K562 (cell line): ENCODE measurements around the gene NCKIPSD. TPM values are rescaled to one million over a fixed set of nuclear protein-coding genes. Genes with fewer than 3 reads are reported as not detected.

Experiments used
- ATAC-seq: fragments of 200-7000 bp; cut with Tn5 transposase; 3 replicates; pipeline ENCODE4 v1.9.1; 2020; ENCODE audit warnings: moderate library complexity
- BruUV-seq: library from RNA; stranded (reverse); fragments of 400-500 nt; replicated peaks from 2 replicates; lab custom pipeline; 2021; lab: Mats Ljungman, UMichigan
- CTCF ChIA-PET: fragments of 300-600 bp; formaldehyde crosslinking; extraction: SDS; loops from one replicate; lab custom pipeline; 2021; ENCODE audit warnings: low intra/inter-chr PET ratio; lab: Yijun Ruan, JAX
- POLR2A ChIA-PET: fragments of 300-600, 350-650 bp; sonication (Branson Sonifier 250); formaldehyde crosslinking; extraction: SDS; loops from one replicate; lab custom pipeline; 2021; ENCODE audit warnings: antibody characterized with exemption, inconsistent platforms; lab: Yijun Ruan, JAX
- DNase-seq, 4 experiments: peaks; one replicate each; pipeline versions ENCODE4 v3.0.0 to v3.0.0-alpha.2; 2011 to 2018; ENCODE audit warnings: low spot score in 3 of 4, mixed read lengths in 3 of 4; ENCODE audit errors: extremely low read depth in 1 of 4
- FAIRE-seq: peaks from 2 replicates; lab custom pipeline; 2011; peaks lifted over from hg19 to GRCh38; lab: Jason Lieb, UNC
- H2AFZ ChIP-seq: 2 replicates; pipeline ENCODE4 v1.6.0; 2011; ENCODE audit warnings: low read depth, low read length, control low read depth, inconsistent platforms
- H3K27ac ChIP-seq: fragments of 200-600 bp; 3 replicates; pipeline ENCODE4 v1.8.0; 2011; ENCODE audit warnings: low read depth, mild to moderate bottlenecking, control low read depth, inconsistent platforms, low read length, moderate library complexity, mixed read lengths; ENCODE audit errors: extremely low read depth
- H3K27me3 ChIP-seq, 2 experiments: fragments of 300-600 bp in 1 of 2; 2 replicates in 1 of 2; 3 replicates in 1 of 2; pipeline versions ENCODE4 v1.6.0 to v1.8.0; 2011; ENCODE audit warnings: inconsistent platforms in 2 of 2, low read length in 2 of 2, mild to moderate bottlenecking in 1 of 2, mixed read lengths in 1 of 2, moderate library complexity in 1 of 2; ENCODE audit not compliant: control insufficient read depth in 2 of 2, insufficient read depth in 2 of 2
- H3K36me3 ChIP-seq: fragments of 300-600 bp; 3 replicates; pipeline ENCODE4 v1.8.0; 2011; ENCODE audit warnings: mild to moderate bottlenecking, low read length, inconsistent platforms; ENCODE audit not compliant: control insufficient read depth, insufficient read depth
- H3K4me1 ChIP-seq, 2 experiments: fragments of 200-600 bp in 1 of 2; replicated peaks in 1 of 2; 2 replicates in 1 of 2; 3 replicates in 1 of 2; pipeline versions ENCODE4 v1.5.1 to v1.8.0; 2011; ENCODE audit warnings: inconsistent platforms in 2 of 2, low read length in 2 of 2, mild to moderate bottlenecking in 1 of 2, mixed read lengths in 1 of 2, moderate library complexity in 1 of 2; ENCODE audit not compliant: control insufficient read depth in 2 of 2, insufficient read depth in 2 of 2
- H3K4me2 ChIP-seq: 2 replicates; pipeline ENCODE4 v1.6.1; 2011; ENCODE audit warnings: low read length, control low read depth, inconsistent platforms, mixed read lengths; ENCODE audit not compliant: insufficient read depth
- H3K4me3 ChIP-seq: fragments of 200-600 bp; sonication (generic), shearing (Covaris generic); 2 replicates; pipeline ENCODE4 v1.5.1; 2016; ENCODE audit warnings: control low read depth, inconsistent platforms
- H3K79me2 ChIP-seq: fragments of 200-600 bp; 3 replicates; pipeline ENCODE4 v1.8.0; 2011; ENCODE audit warnings: low read length, inconsistent platforms; ENCODE audit not compliant: control insufficient read depth, insufficient read depth
- H3K9ac ChIP-seq, 2 experiments: 2 replicates each; pipeline versions ENCODE4 v1.6.0 to v1.6.1; 2011; ENCODE audit warnings: low read depth in 2 of 2, low read length in 2 of 2, control low read depth in 1 of 2, inconsistent platforms in 1 of 2, mild to moderate bottlenecking in 1 of 2, mixed read lengths in 1 of 2; ENCODE audit not compliant: insufficient read depth in 1 of 2
- H3K9me1 ChIP-seq: one replicate; pipeline ENCODE4 v1.6.0; 2011; ENCODE audit warnings: inconsistent platforms, mild to moderate bottlenecking, low read length, moderate library complexity; ENCODE audit not compliant: control insufficient read depth, insufficient read depth
- H3K9me3 ChIP-seq: replicated peaks from 2 replicates; pipeline ENCODE4 v1.5.1; 2011; ENCODE audit warnings: low read depth, low read length, inconsistent platforms; ENCODE audit not compliant: control insufficient read depth, insufficient read depth
- H4K20me1 ChIP-seq: replicated peaks from 2 replicates; pipeline ENCODE4 v1.6.1; 2011; ENCODE audit warnings: low read length, inconsistent platforms, mixed read lengths; ENCODE audit not compliant: control insufficient read depth, insufficient read depth
- ATF6 ChIP-seq: sonication (generic); formaldehyde crosslinking; IDR thresholded peaks from 2 replicates; pipeline ENCODE4 v1.4.0; 2020; ENCODE audit warnings: mild to moderate bottlenecking, missing genetic modification reagents
- CBX8 ChIP-seq: fragments of 200-600 bp; sonication (generic); IDR thresholded peaks from 2 replicates; pipeline ENCODE4 v1.6.1; 2012; ENCODE audit warnings: borderline replicate concordance, mixed run types, low read depth, mild to moderate bottlenecking, moderate library complexity, mixed read lengths, low read length, control low read depth, inconsistent platforms; ENCODE audit not compliant: poor library complexity, severe bottlenecking; ENCODE audit errors: extremely low read depth
- CHCHD3 ChIP-seq: fragments of 250-450 bp; sonication (Bioruptor Pico); IDR thresholded peaks from 2 replicates; pipeline ENCODE4 v2.1.2; 2022; ENCODE audit warnings: mild to moderate bottlenecking
- IRF1 ChIP-seq: sonication (generic); formaldehyde crosslinking; IDR thresholded peaks from 2 replicates; pipeline ENCODE4 v1.8.0; 2022; ENCODE audit warnings: missing genetic modification reagents, mild to moderate bottlenecking, borderline replicate concordance
- MTA3 ChIP-seq: fragments of 450-650 bp; formaldehyde crosslinking; IDR thresholded peaks from 2 replicates; pipeline ENCODE4 v1.6.1; 2017; ENCODE audit warnings: mild to moderate bottlenecking, borderline replicate concordance
- NFIC ChIP-seq: fragments of 450-650 bp; IDR thresholded peaks from 2 replicates; pipeline ENCODE4 v1.6.1; 2017; ENCODE audit warnings: mild to moderate bottlenecking, inconsistent platforms
- PRMT5 ChIP-seq: sonication (generic); formaldehyde crosslinking; IDR thresholded peaks from 2 replicates; pipeline ENCODE4 v1.5.0; 2020; ENCODE audit warnings: missing genetic modification reagents
- TARDBP ChIP-seq: fragments of 450-650 bp; IDR thresholded peaks from 2 replicates; pipeline ENCODE4 v1.6.1; 2016
- TFAP4 ChIP-seq: sonication (generic); formaldehyde crosslinking; IDR thresholded peaks from 2 replicates; pipeline ENCODE4 v1.8.0; 2022; ENCODE audit warnings: missing genetic modification reagents, mild to moderate bottlenecking, moderate library complexity, borderline replicate concordance
- XRCC4 ChIP-seq: IDR thresholded peaks from one replicate; pipeline ENCODE4 v1.6.1; 2011; ENCODE audit not compliant: insufficient read depth, insufficient read length; ENCODE audit errors: extremely low read depth
- ZMIZ1 ChIP-seq, 2 experiments: fragments of 150-350 bp in 1 of 2; IDR thresholded peaks; 2 replicates each; pipeline ENCODE4 v1.6.1; 2012 to 2016; ENCODE audit warnings: low read depth in 2 of 2, low read length in 2 of 2, mild to moderate bottlenecking in 1 of 2, moderate library complexity in 1 of 2
- ZNF511 ChIP-seq: sonication (generic); formaldehyde crosslinking; IDR thresholded peaks from 2 replicates; pipeline ENCODE4 v1.8.0; 2022; ENCODE audit warnings: mild to moderate bottlenecking, missing genetic modification reagents
- ZNF551 ChIP-seq: fragments of 250-450 bp; sonication (Bioruptor Pico); IDR thresholded peaks from 2 replicates; pipeline ENCODE4 v1.5.0; 2021; ENCODE audit warnings: mild to moderate bottlenecking, moderate library complexity
- WGBS: fragments of 100-300 bp; shearing (Covaris generic); methylation state at CpG from one replicate; pipeline ENCODE4 v1.1.6; 2016; ENCODE audit warnings: low coverage, mixed read lengths; ENCODE audit not compliant: insufficient coverage; ENCODE audit errors: missing lambda C conversion rate; 5-methylcytosine and 5-hydroxymethylcytosine counted together
- in situ Hi-C: fragments of 300-500 bp; cut with MboI; formaldehyde crosslinking; loops from 4 replicates; pipeline ENCODE4 v1.15.0; 2018; ENCODE audit warnings: inconsistent platforms, mixed read lengths
- intact Hi-C: fragments of 100-400 bp; cut with micrococcal nuclease; formaldehyde crosslinking; loops from 2 replicates; pipeline ENCODE4 v1.14.2; 2022
- polyA plus RNA-seq, 8 experiments: library from polyadenylated mRNA; depleted of rRNA in 4 of 8; stranded (reverse) in 5 of 8; unstranded in 3 of 8; fragments of >200 nt; fragmentation: Nextera tagmentation in 2 of 8; fragmentation: Illumina TruSeq in 1 of 8; extraction: Ambion mirVana in 2 of 8; extraction: Trizol in 1 of 8; gene quantifications; 2 replicates each; pipeline versions ENCODE4 v1.2.1 to v1.2.3, GENCODE V29; 2011 to 2014; ENCODE audit warnings: inconsistent platforms in 1 of 8, missing spikeins in 1 of 8
- total RNA-seq, 7 experiments: library from RNA; depleted of rRNA in 6 of 7; stranded (reverse); fragments of >200 nt in 6 of 7; fragmentation: Illumina TruSeq in 2 of 7; extraction: Trizol in 2 of 7; gene quantifications; 2 replicates each; pipeline versions ENCODE4 v1.2.1 to v1.2.3, GENCODE V29; 2011 to 2021; ENCODE audit warnings: low replicate concordance in 1 of 7

Gene NCKIPSD
- total and polyA plus RNA-seq, 9 of the 15 experiments (the other 6 are each of a cell fraction or from before 2014, with no cell fraction given): 0.49 to 24.4 (median 12.3) TPM

GRCh38 chr3:48662145-48662752 is 23.5 kb downstream of the NCKIPSD start:
- ChIA-PET POLR2A (interaction anchor here (0.6 to 1.7 kb wide), 12 partner anchors 10 to 367 kb away, joined by 3 to 7 read pairs (median 3); no protein-coding TSS in a partner anchor), CTCF (no interaction called here)
- Histone ChIP-seq H3K79me2 (no peaks in the 10 kb centered on the region), H3K36me3 (peaks cover 2% of the 10 kb centered on the region; the same call in 1 of the 3 replicates), H3K4me1 (peaks cover 2 to 36% of the 10 kb centered on the region in 2 experiments; a peak in 4 of 5 replicates), H3K9ac (no peak overlapping the region), H3K4me3 (peak overlapping the region; percentile 55), H3K27ac (no peak overlapping the region), H3K9me3 (no peaks in the 10 kb centered on the region), H3K27me3 (no peaks in the 10 kb centered on the region; a peak in 1 of 5 replicates), H4K20me1 (no peaks in the 10 kb centered on the region), H3K9me1 (no peaks in the 10 kb centered on the region), H2AFZ (no peak overlapping the region), H3K4me2 (no peak overlapping the region; the same call in 1 of the 2 replicates)
- ATAC-seq (no peak), DNase-seq (peak in 1 of 4 experiments; percentile 18), FAIRE-seq (no peak)
- intact Hi-C loops (no loop called here), in situ Hi-C loops (no loop called here)
- 9% methylated on average over 15 of the region's 46 CpGs for WGBS
- no TSS peak for BruUV-seq
- TF ChIP-seq PRMT5 (CRISPR knock-in tag) (no peak), MTA3 (no peak), TARDBP (no peak), CHCHD3 (CRISPR knock-in tag) (no peak), NFIC (no peak), IRF1 (CRISPR knock-in tag) (no peak), ZMIZ1 (IDR thresholded peaks at IDR 0.05; ENCODE audit: low read depth in 2 of 2, low read length in 2 of 2) (no peak), TFAP4 (CRISPR knock-in tag) (no peak), XRCC4 (no peak), ZNF551 (no peak), CBX8 (no peak), ZNF511 (CRISPR knock-in tag) (no peak), ATF6 (CRISPR knock-in tag) (no peak)
